Activated CD8-positive, alpha-beta memory T cell treated with anti-CD3 and anti-CD28 coated beads for 4 hours (primary cell): Measurements from ENCODE around the gene SEC31A.
"Not testable (repeated sequence)": the region's sequence is repeated elsewhere in the genome, so short reads cannot be mapped to it uniquely, and the experiment has no call there.

ENCODE experiments used
- DNase-seq, 2 donors: peaks; one replicate each; pipeline ENCODE4 v3.0.0-alpha.2; 2020; ENCODE audit warnings: low read depth in 2 of 2

The SEC31A gene

GRCh38 chr4:82890901-82891706 lies at the start of gene SEC31A:
Gene SEC31A (minus strand): TSS chr4:82891153. CDS start chr4:82881936, 9,217 bp downstream.
- DNase-seq, result peak; percentile 92 to 95

- DNase-seq, result no peak
Measured at GRCh38 chr4:82939414-82939813, 48.5 kb upstream of the SEC31A start.

GRCh38 chr4:82934441-82934840 lies 43.5 kb upstream of the SEC31A start:
- no peak for DNase-seq

- DNase-seq, result no peak
Measured at GRCh38 chr4:82930848-82931755, 40.1 kb upstream of the SEC31A start.

- no peak for DNase-seq
Measured at GRCh38 chr4:82921795-82922194, 30.8 kb upstream of the SEC31A start.

GRCh38 chr4:82919386-82919785 lies 28.4 kb upstream of the SEC31A start:
- no peak for DNase-seq

- no peak for DNase-seq
Measured at GRCh38 chr4:82918091-82918490, 27.1 kb upstream of the SEC31A start.

GRCh38 chr4:82913968-82914367 lies 23.0 kb upstream of the SEC31A start:
- not testable (repeated sequence) for DNase-seq

- DNase-seq, result no peak
Measured at GRCh38 chr4:82913305-82913704, 22.4 kb upstream of the SEC31A start.

- no peak for DNase-seq
Measured at GRCh38 chr4:82909326-82909725, 18.4 kb upstream of the SEC31A start.

GRCh38 chr4:82906469-82906868 lies 15.5 kb upstream of the SEC31A start:
- DNase-seq, result no peak

GRCh38 chr4:82905205-82905604 lies 14.3 kb upstream of the SEC31A start:
- DNase-seq, result peak in 1 of 2 donors; percentile 28

GRCh38 chr4:82903737-82904136 lies 12.8 kb upstream of the SEC31A start:
- DNase-seq, result no peak

GRCh38 chr4:82901183-82901718 lies 10.3 kb upstream of the SEC31A start:
- DNase-seq, result no peak

- peak; percentile 96 to 98 for DNase-seq
Measured at GRCh38 chr4:82900411-82901182, 9.6 kb upstream of the SEC31A start, which contains the start of gene THAP9. Gene THAP9 (plus strand): TSS chr4:82900735. CDS start chr4:82900803, 68 bp downstream.

- DNase-seq, result no peak
Measured at GRCh38 chr4:82900066-82900410, 9.1 kb upstream of the SEC31A start.

GRCh38 chr4:82899374-82900065 lies 8.6 kb upstream of the SEC31A start:
- no peak for DNase-seq

- no peak for DNase-seq
Measured at GRCh38 chr4:82898322-82899243, 7.6 kb upstream of the SEC31A start.

- no peak for DNase-seq
Measured at GRCh38 chr4:82896755-82897154, 5.8 kb upstream of the SEC31A start.

- DNase-seq, result no peak
Measured at GRCh38 chr4:82893942-82894341, 3.0 kb upstream of the SEC31A start.
